Activated CD8-positive, alpha-beta memory T cell treated with anti-CD3 and anti-CD28 coated beads for 1 hour (primary cell): ENCODE results near the gene CST9L.
"Not testable (repeated sequence)": the region's sequence is repeated elsewhere in the genome, so short reads cannot be mapped to it uniquely, and the experiment has no call there.

Experiments used
- DNase-seq, 2 donors: peaks; one replicate each; pipeline ENCODE4 v3.0.0-alpha.2; 2020; ENCODE audit warnings: low read depth in 1 of 2; ENCODE audit errors: extremely low read depth in 1 of 2

The CST9L gene

GRCh38 chr20:23586735-23587525 lies 18.6 kb upstream of the CST9L start:
- DNase-seq = no peak

GRCh38 chr20:23585808-23586734 lies 17.8 kb upstream of the CST9L start:
- no peak for DNase-seq

GRCh38 chr20:23585449-23585807 lies 17.1 kb upstream of the CST9L start:
- no peak for DNase-seq

GRCh38 chr20:23584434-23585199 lies 16.3 kb upstream of the CST9L start:
- no peak for DNase-seq

- DNase-seq = no peak
These were observed 15.2 kb upstream of the CST9L start for GRCh38 chr20:23583526-23583925.

- DNase-seq = no peak
These were observed 14.0 kb upstream of the CST9L start for GRCh38 chr20:23582293-23582692.

- DNase-seq = not testable (repeated sequence)
These were observed 13.5 kb upstream of the CST9L start for GRCh38 chr20:23581833-23582232.

- no peak for DNase-seq
These were observed 6.7 kb upstream of the CST9L start for GRCh38 chr20:23574977-23575376.

GRCh38 chr20:23570178-23570760 lies 2.0 kb upstream of the CST9L start:
- DNase-seq = no peak

GRCh38 chr20:23569570-23569969 lies 1.3 kb upstream of the CST9L start:
- DNase-seq = no peak

- DNase-seq = no peak
These were observed 667 bp upstream of the CST9L start for GRCh38 chr20:23568971-23569330.

- DNase-seq = no peak
These were observed 1.9 kb downstream of the CST9L start for GRCh38 chr20:23566199-23566932.

GRCh38 chr20:23565503-23566045 lies 2.7 kb downstream of the CST9L start:
- DNase-seq = no peak

- DNase-seq = no peak
These were observed 3.4 kb downstream of the CST9L start for GRCh38 chr20:23564927-23565326.

- no peak for DNase-seq
These were observed 5.5 kb downstream of the CST9L start for GRCh38 chr20:23562721-23563342.

- no peak for DNase-seq
These were observed 13.9 kb downstream of the CST9L start for GRCh38 chr20:23554401-23554800.

GRCh38 chr20:23551786-23552185 lies 16.5 kb downstream of the CST9L start:
- no peak for DNase-seq

GRCh38 chr20:23551383-23551782 lies 16.9 kb downstream of the CST9L start:
- no peak for DNase-seq

GRCh38 chr20:23550227-23550626 lies 18.1 kb downstream of the CST9L start:
- no peak for DNase-seq

- no peak for DNase-seq
These were observed 19.9 kb downstream of the CST9L start for GRCh38 chr20:23548408-23548807.
